Ovary (tissue), 3 donors: ENCODE results near the gene ANKRD66.

Source experiments
- CTCF ChIP-seq, 3 donors: fragments of 450-650 bp in 2 of 3; fragments of 200-600 bp in 1 of 3; IDR thresholded peaks; one replicate each; pipeline versions ENCODE4 v1.5.1 to v1.8.0; 2016 to 2022; ENCODE audit warnings: antibody characterized with exemption in 3 of 3, mild to moderate bottlenecking in 1 of 3
- POLR2A ChIP-seq: fragments of 450-650 bp; IDR thresholded peaks from one replicate; pipeline ENCODE4 v1.6.1; 2017; ENCODE audit warnings: antibody characterized with exemption, mild to moderate bottlenecking, moderate library complexity
- donor health status: DM: no; HTN: no; CAD: no.

DNA sequence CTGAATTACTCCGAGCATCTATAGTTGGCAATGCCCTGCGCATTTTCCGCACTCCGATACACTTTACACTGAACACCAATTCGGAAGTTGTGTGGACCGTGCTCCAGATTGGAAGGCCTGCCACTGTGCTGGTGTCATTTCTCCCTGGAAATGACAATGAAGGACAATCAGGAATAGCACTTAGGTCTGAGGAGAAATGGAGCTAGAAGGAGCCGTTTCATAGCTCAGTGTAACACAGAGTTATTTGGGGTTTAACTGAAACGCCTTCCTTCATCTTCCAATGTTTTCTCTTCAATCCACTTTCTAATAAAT, 11.1 kb upstream of the ANKRD66 start:
- TF ChIP-seq POLR2A (no peak), CTCF (IDR thresholded peaks at IDR 0.05) (no peak)
